Dedifferentiated amniotic fluid mesenchymal stem cell (primary cell): Measurements from ENCODE around the gene GNAL.
"Not testable (repeated sequence)": the region's sequence is repeated elsewhere in the genome, so short reads cannot be mapped to it uniquely, and the experiment has no call there.

Experiments used
- DNase-seq: peaks from one replicate; pipeline ENCODE4 v3.0.0-alpha.2; 2016; ENCODE audit errors: extremely low spot score

GNAL gene

DNA sequence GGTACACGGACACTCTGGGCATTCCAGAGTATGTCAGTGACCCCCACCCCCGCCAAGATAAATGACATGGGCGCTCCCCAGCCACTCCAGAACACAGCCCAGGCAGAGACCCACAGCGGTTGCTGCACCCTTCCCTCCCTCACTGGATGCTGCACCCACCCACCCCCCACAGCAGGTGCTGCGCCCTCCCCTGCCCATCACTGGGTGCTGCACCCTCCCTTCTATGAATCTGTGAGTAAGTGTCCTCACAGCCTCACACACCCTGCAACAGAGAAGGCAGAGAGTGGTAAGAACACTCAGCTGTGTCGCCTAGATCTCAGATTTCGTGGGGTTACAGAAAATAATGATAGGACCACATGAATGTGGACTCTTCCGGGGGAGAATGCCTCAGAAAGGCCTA, 185.6 kb downstream of the GNAL start:
- no peak for DNase-seq

DNA sequence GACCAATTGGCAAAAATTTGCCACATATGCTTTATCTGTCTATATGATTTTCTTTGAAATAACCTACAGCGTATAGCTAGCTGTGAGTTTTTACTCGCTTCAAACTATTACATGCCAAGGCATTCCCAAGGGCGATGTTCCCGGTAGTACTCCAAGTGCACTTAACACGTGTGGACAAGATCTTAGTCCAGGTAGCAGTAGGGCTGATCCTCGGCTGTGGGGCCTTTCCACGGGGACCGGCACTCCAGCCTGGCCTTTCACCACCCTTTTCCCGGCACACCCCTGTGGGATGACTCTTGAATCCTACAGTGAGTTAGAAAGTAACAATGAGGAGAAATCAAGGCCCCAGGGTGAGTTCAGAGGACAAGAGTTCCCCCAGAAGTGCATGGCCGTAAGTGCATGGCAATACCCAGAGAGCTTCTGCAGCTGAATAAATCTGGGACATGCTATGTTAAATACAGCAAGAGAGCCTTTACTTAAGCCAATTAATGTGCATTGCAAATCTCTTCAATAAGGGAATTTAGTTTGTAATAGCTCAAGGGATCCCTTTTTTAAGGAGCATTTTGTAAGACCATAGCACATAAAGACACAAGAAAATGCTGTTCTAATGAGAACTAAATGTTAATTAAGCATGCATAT, 188.6 kb downstream of the GNAL start:
- DNase-seq = no peak

- no peak for DNase-seq
Measured at GRCh38 chr18:11880586-11881304, 191.7 kb downstream of the GNAL start.

DNA sequence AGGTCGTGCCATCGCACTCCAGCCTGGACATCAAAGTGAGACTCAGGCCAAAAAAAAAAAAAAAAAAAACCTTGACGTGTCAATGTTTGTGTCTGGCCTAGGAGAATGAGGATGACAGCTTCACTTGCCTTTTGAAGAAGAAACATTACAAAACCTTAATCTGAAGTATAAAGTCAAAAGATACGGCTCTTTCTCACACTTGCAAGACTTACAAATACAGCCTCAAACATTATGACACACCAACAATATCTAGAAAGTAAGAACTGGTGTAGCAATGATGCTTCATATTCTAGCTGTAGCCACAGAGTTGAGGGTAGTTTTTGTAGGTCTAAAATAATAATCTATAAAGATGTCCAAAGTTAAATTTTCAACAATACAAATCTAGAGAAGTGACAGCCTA, 193.6 kb downstream of the GNAL start:
- no peak for DNase-seq

- DNase-seq = no peak
Measured at GRCh38 chr18:11883153-11883552, 194.1 kb downstream of the GNAL start.

GRCh38 chr18:11884396-11885030, 195.4 kb downstream of the GNAL start:
- DNase-seq = no peak

- no peak for DNase-seq
Measured at GRCh38 chr18:11885278-11885947, 196.3 kb downstream of the GNAL start.

- no peak for DNase-seq
Measured at GRCh38 chr18:11886577-11887110, 197.6 kb downstream of the GNAL start.

GRCh38 chr18:11887328-11888128, 198.5 kb downstream of the GNAL start:
- no peak for DNase-seq

DNA sequence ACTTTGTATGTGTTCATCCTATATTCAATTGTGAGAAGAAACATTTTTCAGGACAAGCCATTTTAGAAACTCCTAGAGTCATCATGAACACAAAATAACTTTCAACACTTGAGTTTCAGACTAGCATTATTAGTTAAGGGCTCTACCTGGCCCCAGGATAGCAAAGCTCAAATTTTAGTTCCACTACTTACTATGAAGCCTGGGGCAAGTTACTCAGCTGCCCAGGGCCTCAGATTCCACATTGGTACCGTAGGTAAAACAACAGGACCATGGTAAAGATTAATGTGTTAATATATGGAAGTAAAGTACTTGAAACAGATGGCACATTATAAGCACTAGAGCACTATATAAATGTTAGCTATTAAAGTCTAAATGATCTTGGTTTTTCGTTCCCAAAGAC, 199.7 kb downstream of the GNAL start:
- DNase-seq = no peak

DNA sequence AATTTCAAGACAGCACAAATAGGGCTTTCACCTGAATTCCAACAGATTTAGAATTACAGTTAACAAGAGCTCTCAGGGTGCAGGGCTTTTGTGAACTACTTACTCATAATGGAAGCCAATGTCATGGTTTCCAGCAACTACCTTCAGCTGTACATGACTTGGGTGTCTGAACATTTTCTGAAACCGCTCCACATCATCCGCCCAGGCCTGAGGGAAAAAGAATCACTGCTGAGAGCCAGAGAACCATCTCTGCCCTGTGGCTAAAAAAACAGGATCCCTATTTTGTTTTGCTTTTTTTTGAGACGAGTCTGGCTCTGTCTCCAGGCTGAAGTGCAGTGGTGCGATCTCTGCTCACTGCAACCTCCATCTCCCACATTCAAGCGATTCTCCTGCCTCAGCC, 200.2 kb downstream of the GNAL start:
- no peak for DNase-seq

DNA sequence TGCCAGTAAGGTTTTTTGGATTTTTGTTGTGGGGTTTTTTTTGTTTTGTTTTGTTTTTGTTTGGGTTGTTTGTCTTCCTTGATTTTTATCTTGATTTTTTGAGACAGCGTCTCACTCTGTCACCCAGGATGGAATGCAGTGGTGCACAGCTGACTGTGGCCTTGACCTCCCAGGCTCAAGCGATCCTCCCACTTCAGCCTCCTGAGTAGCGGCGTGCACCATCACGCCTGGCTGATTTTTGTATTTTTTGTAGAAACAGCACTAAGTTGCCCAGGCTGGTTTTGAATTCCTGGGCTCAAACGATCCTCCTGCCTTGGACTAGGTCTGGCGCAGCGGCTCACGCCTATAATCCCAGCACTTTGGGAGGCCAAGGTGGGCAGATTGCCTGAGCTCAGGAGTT, 202.7 kb downstream of the GNAL start:
- no peak for DNase-seq

GRCh38 chr18:11892438-11892837, 203.4 kb downstream of the GNAL start:
- not testable (repeated sequence) for DNase-seq

GRCh38 chr18:11897781-11898180, 208.7 kb downstream of the GNAL start:
- DNase-seq = no peak

DNA sequence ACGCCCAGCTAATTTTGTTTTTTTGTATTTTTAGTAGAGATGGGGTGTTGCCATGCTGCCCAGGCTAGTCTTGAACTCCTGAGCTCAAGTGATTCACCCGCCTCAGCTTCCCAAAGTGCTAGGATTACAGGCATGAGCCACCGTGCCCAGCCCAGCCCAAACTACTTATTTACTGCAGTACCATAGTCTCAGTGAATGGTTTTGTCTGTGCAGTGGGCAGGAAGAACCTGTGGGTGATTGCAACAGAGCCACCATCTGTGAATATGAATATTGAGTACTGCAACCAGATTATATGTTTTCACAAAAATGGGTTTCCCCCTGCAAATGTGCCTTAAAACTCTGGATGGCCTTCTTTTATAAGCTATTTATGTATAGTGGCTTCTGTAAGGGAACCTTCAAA, 210.0 kb downstream of the GNAL start:
- no peak for DNase-seq

DNA sequence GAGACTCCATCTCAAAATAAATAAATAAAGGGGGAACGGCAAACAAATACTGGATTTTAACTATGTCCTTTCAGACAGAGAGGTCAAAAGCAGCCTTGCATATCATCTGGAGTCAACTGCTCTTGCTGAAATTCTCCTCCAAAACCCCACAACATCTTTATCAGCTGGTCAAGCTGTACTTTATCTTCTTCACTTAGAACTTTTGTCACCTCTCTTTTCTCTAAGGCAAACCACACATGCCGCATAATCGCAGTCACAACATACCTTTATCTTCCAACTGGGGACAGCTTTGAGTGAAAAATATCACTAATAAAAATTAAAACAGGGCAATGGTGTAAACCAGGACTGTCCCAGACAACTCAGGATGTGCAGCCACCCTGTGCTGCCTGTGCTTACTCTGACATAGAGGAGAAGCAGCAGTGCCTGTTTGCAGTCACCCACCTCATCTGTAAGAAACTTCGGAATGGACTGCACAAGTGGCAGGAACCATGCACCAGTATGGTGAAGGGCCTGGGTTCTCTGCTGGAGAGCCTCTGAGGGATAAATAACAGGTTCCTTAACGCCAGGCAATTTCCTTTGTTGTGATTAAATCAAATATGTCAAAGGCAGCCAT, 212.9 kb downstream of the GNAL start:
- DNase-seq = no peak

DNA sequence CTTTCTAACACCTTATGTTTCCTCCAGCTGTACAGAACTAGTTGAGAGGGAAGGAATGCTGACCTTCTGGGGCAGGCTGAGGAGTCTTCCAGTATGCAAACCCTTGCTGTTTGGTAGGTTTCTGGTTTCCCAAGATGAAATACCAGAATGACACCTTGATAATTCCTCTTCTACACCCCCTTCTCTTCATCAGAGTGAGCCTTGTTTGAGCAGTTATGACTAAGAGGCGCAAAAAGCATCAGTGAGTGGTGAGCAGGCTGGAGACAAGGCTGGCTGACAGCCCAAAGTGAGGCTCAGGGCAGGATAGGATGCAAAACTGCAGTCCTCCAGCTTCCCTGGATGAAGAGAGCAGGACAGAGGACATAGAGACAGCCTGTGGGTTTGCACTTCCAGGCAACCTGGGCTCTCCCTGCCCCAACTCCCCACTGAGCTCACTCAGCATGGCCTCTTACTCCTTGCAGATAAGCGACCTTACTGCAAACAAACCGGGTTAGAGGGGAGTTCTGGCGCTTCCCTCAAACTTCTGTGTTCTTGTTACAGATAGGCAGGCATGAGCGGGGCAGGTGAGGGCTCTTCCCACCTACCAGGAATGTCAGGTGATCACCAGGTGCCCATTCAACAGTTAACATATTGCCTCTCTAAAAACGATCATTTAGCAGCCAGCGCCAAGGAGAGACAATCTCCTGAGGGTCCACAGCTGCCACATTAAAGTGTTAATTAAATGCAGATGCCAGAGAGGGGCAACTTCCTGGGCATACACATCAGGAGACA, 213.6 kb downstream of the GNAL start:
- no peak for DNase-seq

GRCh38 chr18:11905613-11906012, 216.5 kb downstream of the GNAL start:
- DNase-seq = no peak

DNA sequence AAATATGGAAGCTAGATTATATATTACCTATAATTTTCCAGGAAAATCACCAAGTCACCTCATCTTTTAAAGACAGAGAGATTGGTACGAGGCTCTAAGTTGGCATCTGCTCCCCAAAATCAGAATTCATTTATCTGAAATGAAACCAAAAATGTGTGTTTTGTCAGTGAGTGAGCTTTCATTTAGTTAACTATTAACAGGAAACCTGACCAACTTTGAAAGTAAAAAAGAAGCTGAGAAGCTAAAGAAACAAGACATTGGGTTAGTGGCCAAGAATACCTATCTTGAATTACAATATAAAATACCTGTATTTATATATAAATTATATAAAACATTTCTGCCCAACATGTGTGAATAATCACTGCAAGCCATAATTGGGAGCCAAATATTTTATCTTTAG, 217.1 kb downstream of the GNAL start:
- no peak for DNase-seq
